ENCODE results near the gene FAM186B. TPM values are rescaled to one million over a fixed set of nuclear protein-coding genes. Genes with fewer than 3 reads are reported as not detected.

The FAM186B gene
- total and polyA plus RNA-seq, 9 donors: 0.11 to 1.5 (median 0.73) TPM

- no peak for DNase-seq
- H3K27ac ChIP-seq: no peak overlapping the region
- no peaks in the 10 kb centered on the region for H3K9me3 ChIP-seq
- no peaks in the 10 kb centered on the region for H3K36me3 ChIP-seq
- WGBS, 3 donors: 90 to 92% (median 91%) methylated on average over 11 of the region's 11 CpGs
- H3K27me3 ChIP-seq: no peaks in the 10 kb centered on the region
- no peaks in the 10 kb centered on the region for H3K4me1 ChIP-seq (ENCODE audit: insufficient read depth)
- intact Hi-C loops (cut with DNase I): no loop called here
- H3K4me3 ChIP-seq: no peak overlapping the region
- TF ChIP-seq EP300 (IDR thresholded peaks at IDR 0.05) (no peak), CTCF (IDR thresholded peaks at IDR 0.05) (no peak), POLR2A (IDR thresholded peaks at IDR 0.05) (no peak)
Measured at GRCh38 chr12:49649445-49649844, 44.0 kb upstream of the FAM186B start.

GRCh38 chr12:49648712-49649003 lies 43.2 kb upstream of the FAM186B start:
- TF ChIP-seq POLR2A (IDR thresholded peaks at IDR 0.05): no peak
- no peak for TF ChIP-seq EP300 (IDR thresholded peaks at IDR 0.05)
- no peak for TF ChIP-seq CTCF (IDR thresholded peaks at IDR 0.05)
- Histone ChIP-seq H3K27ac (no peak overlapping the region), H3K27me3 (no peaks in the 10 kb centered on the region), H3K4me3 (no peak overlapping the region), H3K36me3 (no peaks in the 10 kb centered on the region), H3K9me3 (no peaks in the 10 kb centered on the region), H3K4me1 (ENCODE audit: insufficient read depth) (no peaks in the 10 kb centered on the region)
- 71 to 83% (median 81%) methylated on average over 3 of the region's 3 CpGs for WGBS, 3 donors
- DNase-seq: no peak
- intact Hi-C loops (cut with DNase I): no loop called here

GRCh38 chr12:49647827-49648711 lies 42.6 kb upstream of the FAM186B start:
- Histone ChIP-seq H3K4me1 (ENCODE audit: insufficient read depth) (no peaks in the 10 kb centered on the region), H3K36me3 (no peaks in the 10 kb centered on the region), H3K4me3 (no peak overlapping the region), H3K9me3 (no peaks in the 10 kb centered on the region), H3K27ac (no peak overlapping the region), H3K27me3 (no peaks in the 10 kb centered on the region)
- DNase-seq: no peak
- TF ChIP-seq CTCF (IDR thresholded peaks at IDR 0.05): no peak
- TF ChIP-seq EP300 (IDR thresholded peaks at IDR 0.05): no peak
- TF ChIP-seq POLR2A (IDR thresholded peaks at IDR 0.05): no peak
- 69 to 79% (median 70%) methylated on average over 15 of the region's 15 CpGs for WGBS, 3 donors
- intact Hi-C loops (cut with DNase I): no loop called here

GRCh38 chr12:49646871-49647654 lies 41.6 kb upstream of the FAM186B start:
- 51 to 64% (median 61%) methylated on average over 12 of the region's 12 CpGs for WGBS, 3 donors
- H3K4me1 ChIP-seq (ENCODE audit: insufficient read depth): no peaks in the 10 kb centered on the region
- no peaks in the 10 kb centered on the region for H3K36me3 ChIP-seq
- no peak overlapping the region for H3K4me3 ChIP-seq
- TF ChIP-seq EP300 (IDR thresholded peaks at IDR 0.05) (no peak), POLR2A (IDR thresholded peaks at IDR 0.05) (no peak), CTCF (IDR thresholded peaks at IDR 0.05) (no peak)
- peak in 1 of 5 donors; percentile 42 for DNase-seq
- H3K27me3 ChIP-seq: no peaks in the 10 kb centered on the region
- intact Hi-C loops (cut with DNase I): no loop called here
- no peaks in the 10 kb centered on the region for H3K9me3 ChIP-seq
- no peak overlapping the region for H3K27ac ChIP-seq
